GM19395 (cell line): ENCODE data around the gene SYNE3.

ENCODE experiments used
- ATAC-seq: cut with Tn5 transposase; IDR thresholded peaks from one replicate; pipeline ENCODE4 v1.9.1; 2021; ENCODE audit warnings: mild to moderate bottlenecking, moderate library complexity; ENCODE audit not compliant: unreplicated experiment

The SYNE3 gene

GRCh38 chr14:95509495-95509894 is 7.0 kb downstream of the SYNE3 start:
- no peak for ATAC-seq

- no peak for ATAC-seq
Observed at GRCh38 chr14:95508377-95508776, 8.1 kb downstream of the SYNE3 start.

GRCh38 chr14:95507701-95508103 is 8.7 kb downstream of the SYNE3 start:
- no peak for ATAC-seq

- no peak for ATAC-seq
Observed at GRCh38 chr14:95507174-95507573, 9.3 kb downstream of the SYNE3 start.

GRCh38 chr14:95505030-95505589 is 11.3 kb downstream of the SYNE3 start:
- no peak for ATAC-seq

GRCh38 chr14:95504135-95505029 is 12.1 kb downstream of the SYNE3 start:
- ATAC-seq: no peak

- ATAC-seq: peak; percentile 71
Observed at GRCh38 chr14:95503365-95504134, 12.9 kb downstream of the SYNE3 start.

- ATAC-seq: no peak
Observed at GRCh38 chr14:95502381-95502950, 14.0 kb downstream of the SYNE3 start.

- no peak for ATAC-seq
Observed at GRCh38 chr14:95500772-95501401, 15.6 kb downstream of the SYNE3 start.

- ATAC-seq: no peak
Observed at GRCh38 chr14:95500201-95500681, 16.2 kb downstream of the SYNE3 start.

- no peak for ATAC-seq
Observed at GRCh38 chr14:95499354-95499750, 17.1 kb downstream of the SYNE3 start.

GRCh38 chr14:95498622-95499353 is 17.7 kb downstream of the SYNE3 start:
- ATAC-seq: no peak

GRCh38 chr14:95497561-95498011 is 18.9 kb downstream of the SYNE3 start:
- ATAC-seq: no peak

- ATAC-seq: no peak
Observed at GRCh38 chr14:95496690-95497259, 19.7 kb downstream of the SYNE3 start.

- ATAC-seq: peak; percentile 30
Observed at GRCh38 chr14:95496111-95496681, 20.3 kb downstream of the SYNE3 start.

GRCh38 chr14:95495538-95496025 is 20.9 kb downstream of the SYNE3 start:
- ATAC-seq: peak; percentile 95

- ATAC-seq: no peak
Observed at GRCh38 chr14:95495076-95495475, 21.4 kb downstream of the SYNE3 start.

GRCh38 chr14:95494456-95494855 is 22.0 kb downstream of the SYNE3 start:
- no peak for ATAC-seq

GRCh38 chr14:95493976-95494375 is 22.5 kb downstream of the SYNE3 start:
- ATAC-seq: no peak
